Lung (tissue), 12 donors: ENCODE measurements around the gene RIPOR2. TPM values are rescaled to one million over a fixed set of nuclear protein-coding genes. Genes with fewer than 3 reads are reported as not detected.

ENCODE experiments used
- ATAC-seq: fragments of 200-7000 bp; cut with Tn5 transposase; one replicate; pipeline ENCODE4 v1.9.1; 2020; ENCODE audit warnings: moderate number of reproducible peaks; ENCODE audit not compliant: insufficient read depth, low FRiP score
- DNase-seq, 3 donors: peaks; one replicate each; pipeline ENCODE4 v3.0.0-alpha.2; 2013 to 2017
- H3K27ac ChIP-seq, 2 donors: one replicate each; pipeline ENCODE4 v1.5.1; 2013; ENCODE audit warnings: mild to moderate bottlenecking in 2 of 2, moderate library complexity in 2 of 2, control low read depth in 1 of 2, inconsistent platforms in 1 of 2, low read depth in 1 of 2, low read length in 1 of 2
- H3K27me3 ChIP-seq, 3 donors: one replicate each; pipeline ENCODE4 v1.5.1; 2013; ENCODE audit warnings: low read length in 2 of 3; ENCODE audit not compliant: control insufficient read depth in 3 of 3, insufficient read depth in 3 of 3
- H3K36me3 ChIP-seq, 4 donors: one replicate each; pipeline ENCODE4 v1.5.1; 2013; ENCODE audit warnings: low read length in 4 of 4, mild to moderate bottlenecking in 1 of 4, moderate library complexity in 1 of 4; ENCODE audit not compliant: control insufficient read depth in 4 of 4, insufficient read depth in 4 of 4
- H3K4me1 ChIP-seq, 5 donors: one replicate each; pipeline ENCODE4 v1.5.1; 2013; ENCODE audit warnings: low read length in 5 of 5, mild to moderate bottlenecking in 2 of 5, moderate library complexity in 1 of 5; ENCODE audit not compliant: control insufficient read depth in 5 of 5, insufficient read depth in 5 of 5
- H3K4me3 ChIP-seq: one replicate; pipeline ENCODE4 v1.5.1; 2013; ENCODE audit warnings: mild to moderate bottlenecking, control low read depth, moderate library complexity
- H3K9ac ChIP-seq, 2 donors: one replicate each; pipeline ENCODE4 v1.5.1; 2013; ENCODE audit warnings: low read length in 2 of 2, control low read depth in 1 of 2; ENCODE audit not compliant: insufficient read depth in 1 of 2
- H3K9me3 ChIP-seq, 4 donors: one replicate each; pipeline ENCODE4 v1.5.1; 2013; ENCODE audit warnings: low read length in 3 of 4, mild to moderate bottlenecking in 1 of 4, moderate library complexity in 1 of 4; ENCODE audit not compliant: control insufficient read depth in 4 of 4, insufficient read depth in 3 of 4
- CTCF ChIP-seq: IDR thresholded peaks from 2 replicates; pipeline ENCODE4 v1.5.1; 2012; ENCODE audit warnings: mild to moderate bottlenecking; ENCODE audit errors: control extremely low read depth, extremely low read depth
- WGBS, 2 donors: extraction: QIAGEN DNeasy Blood & Tissue Kit; methylation state at CpG; one replicate each; pipeline ENCODE4 v1.1.7; 2013; 5-methylcytosine and 5-hydroxymethylcytosine counted together
- polyA plus RNA-seq, 2 donors: library from polyadenylated mRNA; stranded (reverse); fragments of 200-250 nt; gene quantifications; one replicate each; pipeline ENCODE4 v1.2.1, GENCODE V29; 2013
- total RNA-seq, 2 donors: library from RNA; depleted of rRNA in 1 of 2; stranded (reverse); fragments of >200 nt in 1 of 2; gene quantifications; one replicate each; pipeline ENCODE4 v1.2.1, GENCODE V29; 2014 to 2021
- donor health status: control.
- donor health status: control.
- donor health status: Bipolar disorder and iron deficiency.
- donor health status: healthy.
- donor health status: DM: yes; HTN: yes; CAD: no.

The RIPOR2 gene
- total and polyA plus RNA-seq, 4 donors, result 7.9 to 97.6 (median 42.7) TPM

- no peak overlapping the region for H3K9ac ChIP-seq
- H3K4me1 ChIP-seq, result peaks cover 0 to 10% (median 5%) of the 10 kb centered on the region in 5 donors
- H3K4me3 ChIP-seq, result no peak overlapping the region
- WGBS, 2 donors, result 59 to 70% methylated on average over 5 of the region's 5 CpGs
- H3K27ac ChIP-seq, result no peak overlapping the region
- no peak for TF ChIP-seq CTCF
- peaks cover 0 to 2% (median 0%) of the 10 kb centered on the region in 4 donors for H3K9me3 ChIP-seq
- H3K36me3 ChIP-seq, result no peaks in the 10 kb centered on the region
- no peaks in the 10 kb centered on the region for H3K27me3 ChIP-seq
- ATAC-seq (no peak), DNase-seq (no peak)
Measured at GRCh38 chr6:24936641-24937317, 1.0 kb upstream of the RIPOR2 start.

GRCh38 chr6:24933868-24934401 is 1.8 kb downstream of the RIPOR2 start:
- Histone ChIP-seq H3K9ac (no peak overlapping the region), H3K4me3 (no peak overlapping the region), H3K4me1 (peaks cover 0 to 34% (median 28%) of the 10 kb centered on the region in 5 donors), H3K27me3 (no peaks in the 10 kb centered on the region), H3K9me3 (peaks cover 0 to 2% (median 0%) of the 10 kb centered on the region in 4 donors), H3K27ac (no peak overlapping the region), H3K36me3 (no peaks in the 10 kb centered on the region)
- 59 to 71% methylated on average over 7 of the region's 7 CpGs for WGBS, 2 donors
- ATAC-seq, result no peak
- peak in 1 of 3 donors; percentile 24 for DNase-seq
- TF ChIP-seq CTCF, result peak; percentile 14

- Histone ChIP-seq H3K4me1 (peaks cover 0 to 40% (median 33%) of the 10 kb centered on the region in 5 donors), H3K9ac (no peak overlapping the region), H3K4me3 (no peak overlapping the region), H3K27me3 (no peaks in the 10 kb centered on the region), H3K27ac (no peak overlapping the region), H3K9me3 (peaks cover 0 to 2% (median 0%) of the 10 kb centered on the region in 4 donors), H3K36me3 (no peaks in the 10 kb centered on the region)
- WGBS, 2 donors, result 61 to 67% methylated on average over 3 of the region's 3 CpGs
- TF ChIP-seq CTCF, result no peak
- DNase-seq (peak in 2 of 3 donors; percentile 41 to 46), ATAC-seq (no peak)
Measured at GRCh38 chr6:24933266-24933665, 2.5 kb downstream of the RIPOR2 start.
